EL (cell line): Measurements from ENCODE around the gene LBR.

ENCODE experiments used
- DNase-seq: peaks from one replicate; pipeline ENCODE4 v3.0.0-alpha.2; 2016

LBR gene

DNA sequence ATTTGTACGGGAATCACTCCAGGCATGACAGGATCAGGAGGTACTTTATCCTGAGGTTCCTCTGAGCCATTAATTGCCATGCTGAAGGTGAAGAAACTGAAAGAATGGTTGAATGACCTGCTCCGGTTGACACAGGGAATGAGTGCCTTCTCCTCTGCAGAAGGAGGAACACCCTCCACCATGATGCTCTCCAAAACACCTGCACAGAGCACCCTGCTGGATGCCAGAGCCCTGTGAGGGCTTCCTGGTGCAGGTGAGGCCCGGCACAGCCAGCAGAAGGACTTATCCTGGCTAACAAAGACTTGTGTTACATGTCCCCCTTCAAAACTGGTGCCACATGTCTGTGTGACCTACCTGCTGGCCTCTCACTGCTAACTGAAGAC, 14.3 kb upstream of the LBR start:
- DNase-seq = no peak

DNA sequence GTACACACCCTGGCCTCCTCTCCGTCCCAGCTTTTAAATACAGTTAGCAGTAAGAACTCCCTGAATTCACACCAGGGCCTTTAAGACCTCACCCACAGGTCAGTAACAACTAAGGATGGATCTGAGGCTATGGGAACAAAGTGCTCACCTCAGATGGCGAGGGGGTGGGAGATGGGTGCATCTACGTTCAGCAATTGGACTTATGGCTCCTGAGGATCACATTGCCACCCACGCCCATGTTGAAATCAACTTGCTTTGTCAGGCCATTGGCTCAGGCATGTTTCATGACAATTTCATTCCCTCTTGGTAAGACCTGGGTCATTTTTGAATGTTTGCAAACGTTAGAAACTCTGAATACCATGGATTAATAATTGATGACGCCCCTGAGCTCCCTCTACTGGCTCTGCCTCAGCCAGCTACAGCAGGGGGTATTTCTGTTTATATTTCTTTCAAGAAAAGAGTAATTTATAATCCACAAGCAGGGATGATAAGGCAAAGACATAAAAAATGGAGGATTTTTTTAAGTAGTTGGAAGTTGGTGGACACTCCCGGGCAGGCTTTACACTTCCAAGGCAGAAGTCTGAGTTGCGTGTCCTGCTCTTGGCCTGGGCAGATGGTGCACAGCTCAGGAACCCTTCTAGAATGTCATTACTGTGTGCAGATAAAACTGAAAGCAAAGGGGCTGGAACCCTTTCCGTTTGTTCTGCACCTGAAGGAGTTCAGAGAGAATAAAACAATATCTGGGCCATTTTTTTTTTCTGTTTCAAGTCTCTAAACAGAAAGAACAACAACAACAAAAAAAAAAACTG, 13.7 kb upstream of the LBR start:
- no peak for DNase-seq

GRCh38 chr1:225440380-225441221, 12.8 kb upstream of the LBR start:
- no peak for DNase-seq

GRCh38 chr1:225437710-225438437, 10.0 kb upstream of the LBR start:
- no peak for DNase-seq

DNA sequence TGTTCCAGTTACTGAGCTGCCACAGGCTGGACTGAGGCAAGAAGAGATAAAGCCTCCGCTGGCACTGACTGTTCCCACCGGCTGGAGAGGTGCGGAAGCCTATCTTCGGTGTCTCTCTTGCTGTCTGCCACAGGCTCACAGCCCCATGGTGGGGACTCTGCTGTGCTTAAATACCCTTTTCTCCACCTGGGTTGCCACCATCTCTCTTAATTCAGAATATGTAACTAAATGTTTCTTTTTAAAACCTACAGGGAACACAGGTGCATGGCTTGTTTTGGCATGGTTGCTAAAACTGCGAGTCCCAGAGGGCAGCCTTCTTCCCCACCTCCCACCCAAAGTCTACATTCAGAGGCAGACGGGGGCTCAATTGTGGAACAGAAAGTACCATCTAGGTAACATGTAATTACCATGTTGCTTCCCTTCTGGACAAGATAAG, 8.1 kb upstream of the LBR start:
- DNase-seq = no peak

GRCh38 chr1:225435487-225435886, 7.6 kb upstream of the LBR start:
- DNase-seq = no peak

DNA sequence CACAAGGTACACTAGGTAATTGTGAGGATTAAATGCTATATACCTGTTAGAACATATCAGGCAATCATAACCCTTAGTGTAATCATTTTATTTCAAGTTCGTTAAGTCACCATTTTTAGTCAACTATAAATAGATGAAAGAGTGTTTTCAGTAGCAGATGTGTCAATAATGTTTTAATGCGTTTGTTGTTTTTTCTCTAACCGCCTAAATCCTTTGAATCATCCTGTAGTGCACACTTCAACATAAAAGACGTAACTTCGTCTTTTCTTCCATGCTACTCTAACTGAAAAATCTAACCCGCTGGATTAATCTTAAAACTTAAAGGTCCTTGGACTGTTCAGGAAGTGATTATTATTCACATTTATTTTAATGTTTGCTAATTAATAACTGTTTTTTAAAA, 7.2 kb upstream of the LBR start:
- no peak for DNase-seq

GRCh38 chr1:225434046-225434445, 6.2 kb upstream of the LBR start:
- DNase-seq = no peak

DNA sequence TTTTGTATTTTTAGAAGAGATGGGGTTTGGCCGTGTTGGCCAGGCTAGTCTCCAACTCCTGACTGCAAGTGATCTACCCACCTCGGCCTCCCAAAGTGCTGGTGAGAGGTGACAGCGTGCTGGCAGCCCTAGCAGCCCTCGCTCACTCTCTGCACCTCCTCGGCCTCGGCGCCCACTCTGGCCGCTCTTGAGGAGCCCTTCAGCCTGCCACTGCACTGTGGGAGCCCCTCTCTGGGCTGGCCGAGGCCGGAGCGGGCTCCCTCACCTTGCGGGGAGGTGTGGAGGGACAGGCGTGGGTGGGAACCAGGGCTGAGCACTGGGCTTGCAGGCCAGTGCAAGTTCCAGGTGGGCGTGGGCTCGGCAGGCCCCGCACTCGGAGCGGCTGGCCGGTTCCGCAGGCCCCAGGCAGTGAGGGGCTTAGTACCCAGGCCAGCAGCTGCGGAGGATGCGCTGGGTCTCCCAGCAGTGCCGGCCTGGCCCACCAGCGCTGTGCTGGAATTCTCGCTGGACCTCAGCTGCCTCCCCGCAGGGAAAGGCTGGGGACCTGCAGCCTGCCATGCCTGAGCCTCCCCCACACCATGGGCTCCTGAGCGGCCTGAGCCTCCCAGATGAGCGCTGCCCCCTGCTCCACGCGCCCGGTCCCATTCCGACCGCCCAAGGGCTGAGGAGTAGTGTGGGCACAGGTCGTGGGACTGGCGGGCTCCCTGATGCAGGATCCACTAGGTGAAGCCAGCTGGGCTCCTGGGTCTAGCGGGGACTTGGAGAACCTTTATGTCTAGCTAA, 3.4 kb upstream of the LBR start:
- no peak for DNase-seq

DNA sequence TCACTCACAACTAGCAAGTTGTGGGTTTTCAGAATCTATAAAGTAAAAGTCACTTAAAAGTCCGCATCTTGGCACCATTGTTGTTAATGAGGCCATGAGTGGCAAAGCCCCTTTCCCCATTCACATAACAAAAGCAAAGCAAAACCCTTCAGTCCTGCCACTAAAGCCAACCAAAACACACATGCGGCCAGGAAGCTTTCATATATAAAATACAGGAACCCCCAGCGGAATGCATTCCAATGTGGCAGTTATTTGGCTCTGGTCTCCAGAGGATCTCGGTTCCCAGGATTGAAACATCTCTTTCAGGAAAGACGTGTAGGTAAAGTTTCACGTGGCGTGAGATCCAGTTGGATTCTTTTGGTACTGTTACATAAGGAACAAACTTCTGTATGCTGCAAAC, 2.5 kb upstream of the LBR start:
- DNase-seq = no peak

DNA sequence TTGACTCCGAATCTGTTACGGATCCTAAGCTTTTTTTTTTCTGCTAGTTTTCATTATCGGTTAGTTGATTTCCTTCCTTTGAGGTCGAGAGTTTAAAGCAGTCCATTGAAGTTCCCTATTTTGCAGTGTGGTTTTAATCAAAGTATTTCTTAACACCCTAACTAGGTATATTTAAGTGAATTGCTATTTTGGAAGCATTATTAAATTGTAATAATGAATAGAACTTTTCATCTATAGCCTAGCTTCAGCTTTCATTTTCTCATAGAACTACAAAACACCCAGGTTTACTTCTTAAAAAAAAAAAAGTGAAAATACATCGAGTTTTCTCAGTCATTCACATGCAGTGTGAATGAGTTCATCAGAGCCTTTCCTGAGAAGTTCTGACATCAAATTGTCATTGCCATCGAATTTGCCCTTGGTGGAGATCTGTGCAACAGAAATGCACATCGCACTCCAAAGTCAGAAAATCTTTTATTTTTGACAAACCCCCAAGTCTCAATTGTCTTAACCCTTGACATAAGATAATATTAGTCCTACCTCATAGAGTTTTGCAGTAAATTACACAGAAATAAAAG, 1.1 kb upstream of the LBR start:
- DNase-seq = no peak

GRCh38 chr1:225428068-225428880, 436 bp upstream of the LBR start:
- DNase-seq = peak; percentile 91

GRCh38 chr1:225426395-225427234, 1.2 kb downstream of the LBR start:
- peak; percentile 38 for DNase-seq

DNA sequence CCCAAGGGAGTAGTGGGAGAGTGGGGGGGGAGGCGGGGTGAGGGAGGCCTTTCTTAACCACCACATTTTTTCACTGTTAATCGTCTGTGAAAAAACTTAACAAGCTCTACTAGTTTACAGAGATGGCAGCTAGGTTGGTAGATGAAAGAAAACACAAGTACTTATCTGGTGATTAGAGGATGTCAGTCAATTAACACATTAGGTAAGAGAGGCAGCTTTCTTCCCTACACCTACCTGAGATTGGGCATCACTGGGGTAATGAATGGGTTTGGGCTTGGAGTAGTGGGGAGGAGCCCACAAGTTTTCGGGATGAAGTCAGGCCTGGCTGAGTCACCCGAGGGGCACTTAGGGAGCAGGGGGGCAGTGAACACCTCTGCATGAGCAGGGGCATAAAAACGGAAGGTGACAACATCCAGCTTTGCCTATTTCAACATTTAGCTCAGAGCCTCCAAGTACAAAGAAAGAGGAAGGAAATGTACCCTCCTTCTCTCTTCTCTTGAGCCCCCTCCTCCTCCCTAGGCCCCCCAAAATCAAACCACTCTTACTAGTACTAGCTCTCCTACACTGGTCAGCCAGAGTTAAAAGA, 2.5 kb downstream of the LBR start:
- peak; percentile 85 for DNase-seq

DNA sequence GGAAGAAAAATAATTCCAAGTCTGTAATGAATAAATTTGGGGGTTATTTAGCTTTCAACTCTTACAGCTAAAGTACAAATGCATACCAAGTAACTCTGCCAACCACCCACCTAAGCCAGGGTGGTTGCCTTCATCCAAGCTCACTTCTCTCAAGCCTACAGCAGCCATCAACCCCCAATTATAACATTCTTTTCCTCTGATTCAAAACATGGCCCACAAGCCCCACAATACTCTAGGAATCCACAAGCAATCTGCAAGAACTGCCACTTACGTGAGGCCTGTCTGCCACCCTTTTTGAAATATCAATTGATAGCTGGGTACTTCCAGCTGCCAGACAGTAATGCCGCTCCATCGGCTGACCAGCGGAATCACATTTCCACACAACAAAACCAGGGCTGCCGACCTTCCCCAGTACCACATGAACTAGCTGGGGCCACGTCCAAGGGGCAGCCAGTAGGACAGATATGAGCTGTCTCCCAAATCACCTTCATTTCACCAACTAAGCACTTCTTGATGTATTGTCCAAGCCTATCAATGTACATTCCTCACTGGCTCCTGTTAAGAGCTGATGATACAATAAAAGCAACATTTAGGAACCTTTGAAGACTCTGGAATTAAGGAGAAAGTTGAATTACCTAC, 3.2 kb downstream of the LBR start:
- peak; percentile 87 for DNase-seq

- DNase-seq = no peak
Measured at GRCh38 chr1:225423518-225423855, 4.4 kb downstream of the LBR start.

- no peak for DNase-seq
Measured at GRCh38 chr1:225422795-225423517, 4.9 kb downstream of the LBR start.

DNA sequence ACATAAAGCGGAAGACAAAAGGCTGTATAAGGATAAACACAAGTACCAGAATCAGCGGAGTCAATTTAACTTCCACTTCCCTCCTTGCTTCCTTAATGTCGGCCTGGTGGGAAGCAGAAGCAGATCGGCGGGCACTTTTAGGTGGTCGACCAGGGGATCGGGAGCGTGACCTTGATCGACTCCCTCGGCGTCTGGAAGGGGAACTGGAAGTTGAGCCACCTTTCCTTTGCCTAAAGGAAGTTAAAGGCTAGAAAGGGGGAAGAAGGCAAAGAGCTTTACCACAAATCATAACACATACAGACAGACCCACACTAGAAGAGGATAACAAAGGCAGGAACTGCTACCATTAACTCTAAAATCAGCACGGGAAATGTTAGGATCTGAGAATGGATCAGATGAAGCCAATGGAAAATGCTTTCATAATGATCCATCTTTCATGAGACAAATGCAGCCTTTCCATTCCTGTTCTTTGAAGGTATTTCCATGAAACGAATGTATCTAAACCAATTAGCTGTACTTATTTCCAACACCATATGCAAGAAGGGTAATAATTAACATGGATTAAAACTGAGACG, 5.7 kb downstream of the LBR start:
- DNase-seq = no peak

- DNase-seq = no peak
Measured at GRCh38 chr1:225418598-225418997, 9.2 kb downstream of the LBR start.
